GM12878 (cell line): ENCODE measurements around the gene CNRIP1.

Experiments
- MLLT1 ChIP-seq: fragments of 450-650 bp; IDR thresholded peaks from 2 replicates; pipeline ENCODE4 v1.6.1; 2016; ENCODE audit warnings: mild to moderate bottlenecking
- NRF1 ChIP-seq: conservative IDR thresholded peaks from 2 replicates; pipeline ENCODE4 v1.6.1; 2011; ENCODE audit warnings: mild to moderate bottlenecking, low read depth, low read length, improper control_type of control experiment
- POLR2A ChIP-seq: IDR thresholded peaks from 2 replicates; pipeline ENCODE4 v1.6.1; 2011; ENCODE audit warnings: low read depth, mild to moderate bottlenecking, low read length
- TCF12 ChIP-seq: IDR thresholded peaks from 2 replicates; pipeline ENCODE4 v1.6.1; 2011; ENCODE audit warnings: low read depth, mild to moderate bottlenecking, low read length

GRCh38 chr2:68287580-68288441 is 31.9 kb downstream of the CNRIP1 start:
- TF ChIP-seq POLR2A (no peak), NRF1 (no peak), TCF12 (no peak), MLLT1 (no peak)
